Mononuclear cell (primary cell): ENCODE data around the gene LARGE1. TPM values are rescaled to one million over a fixed set of nuclear protein-coding genes. Genes with fewer than 3 reads are reported as not detected.

ENCODE experiments used
- H3K27me3 ChIP-seq: 2 replicates; pipeline ENCODE4 v1.6.0; 2011; ENCODE audit warnings: low read length, control low read depth; ENCODE audit not compliant: insufficient read depth
- H3K4me1 ChIP-seq: 2 replicates; pipeline ENCODE4 v1.5.1; 2011; ENCODE audit warnings: mild to moderate bottlenecking, low read length, control low read depth; ENCODE audit not compliant: insufficient read depth
- H3K4me3 ChIP-seq: 2 replicates; pipeline ENCODE4 v1.5.1; 2011; ENCODE audit warnings: mild to moderate bottlenecking, low read length, moderate library complexity
- H3K9me3 ChIP-seq: 2 replicates; pipeline ENCODE4 v1.5.1; 2011; ENCODE audit warnings: low read depth, mild to moderate bottlenecking, control low read depth, low read length
- total RNA-seq: library from RNA; depleted of rRNA; stranded (reverse); fragments of >200 nt; gene quantifications from one replicate; pipeline ENCODE4 v1.2.3, GENCODE V29; 2012

The LARGE1 gene
- total RNA-seq, 1 donor, result 3.9 TPM

GRCh38 chr22:33518405-33518804, 401.9 kb downstream of the LARGE1 start:
- no peaks in the 10 kb centered on the region for H3K9me3 ChIP-seq
- peaks cover 9% of the 10 kb centered on the region for H3K4me1 ChIP-seq
- no peaks in the 10 kb centered on the region for H3K27me3 ChIP-seq
- H3K4me3 ChIP-seq, result no peak overlapping the region

- H3K4me3 ChIP-seq, result no peak overlapping the region
- H3K9me3 ChIP-seq, result no peaks in the 10 kb centered on the region
- H3K4me1 ChIP-seq, result peaks cover 9% of the 10 kb centered on the region
- no peaks in the 10 kb centered on the region for H3K27me3 ChIP-seq
Measured at GRCh38 chr22:33515795-33516194, 404.5 kb downstream of the LARGE1 start.

- Histone ChIP-seq H3K4me3 (no peak overlapping the region), H3K9me3 (no peaks in the 10 kb centered on the region), H3K4me1 (no peaks in the 10 kb centered on the region), H3K27me3 (no peaks in the 10 kb centered on the region)
Measured at GRCh38 chr22:33513388-33514338, 406.6 kb downstream of the LARGE1 start.

- Histone ChIP-seq H3K9me3 (no peaks in the 10 kb centered on the region), H3K4me1 (no peaks in the 10 kb centered on the region), H3K4me3 (no peak overlapping the region), H3K27me3 (no peaks in the 10 kb centered on the region)
Measured at GRCh38 chr22:33512908-33513307, 407.4 kb downstream of the LARGE1 start.

- Histone ChIP-seq H3K9me3 (no peaks in the 10 kb centered on the region), H3K4me3 (no peak overlapping the region), H3K4me1 (no peaks in the 10 kb centered on the region), H3K27me3 (no peaks in the 10 kb centered on the region)
Measured at GRCh38 chr22:33510429-33510904, 409.8 kb downstream of the LARGE1 start.

- H3K27me3 ChIP-seq, result no peaks in the 10 kb centered on the region
- H3K9me3 ChIP-seq, result no peaks in the 10 kb centered on the region
- H3K4me3 ChIP-seq, result no peak overlapping the region
- no peaks in the 10 kb centered on the region for H3K4me1 ChIP-seq
Measured at GRCh38 chr22:33504941-33505625, 415.2 kb downstream of the LARGE1 start.

GRCh38 chr22:33496112-33496511, 424.2 kb downstream of the LARGE1 start:
- Histone ChIP-seq H3K4me3 (no peak overlapping the region), H3K4me1 (no peaks in the 10 kb centered on the region), H3K9me3 (no peaks in the 10 kb centered on the region), H3K27me3 (no peaks in the 10 kb centered on the region)

GRCh38 chr22:33493476-33494205, 426.6 kb downstream of the LARGE1 start:
- H3K9me3 ChIP-seq, result no peaks in the 10 kb centered on the region
- H3K27me3 ChIP-seq, result no peaks in the 10 kb centered on the region
- no peak overlapping the region for H3K4me3 ChIP-seq
- H3K4me1 ChIP-seq, result no peaks in the 10 kb centered on the region

- H3K9me3 ChIP-seq, result no peaks in the 10 kb centered on the region
- no peaks in the 10 kb centered on the region for H3K27me3 ChIP-seq
- H3K4me3 ChIP-seq, result no peak overlapping the region
- no peaks in the 10 kb centered on the region for H3K4me1 ChIP-seq
Measured at GRCh38 chr22:33492210-33492651, 428.0 kb downstream of the LARGE1 start.

- no peaks in the 10 kb centered on the region for H3K4me1 ChIP-seq
- H3K27me3 ChIP-seq, result no peaks in the 10 kb centered on the region
- H3K9me3 ChIP-seq, result no peaks in the 10 kb centered on the region
- H3K4me3 ChIP-seq, result no peak overlapping the region
Measured at GRCh38 chr22:33487041-33487716, 433.1 kb downstream of the LARGE1 start.

GRCh38 chr22:33481550-33481949, 438.7 kb downstream of the LARGE1 start:
- Histone ChIP-seq H3K4me1 (no peaks in the 10 kb centered on the region), H3K9me3 (no peaks in the 10 kb centered on the region), H3K27me3 (no peaks in the 10 kb centered on the region), H3K4me3 (no peak overlapping the region)

GRCh38 chr22:33477120-33478111, 442.9 kb downstream of the LARGE1 start:
- H3K4me1 ChIP-seq, result no peaks in the 10 kb centered on the region
- H3K9me3 ChIP-seq, result no peaks in the 10 kb centered on the region

GRCh38 chr22:33476716-33477115, 443.6 kb downstream of the LARGE1 start:
- Histone ChIP-seq H3K27me3 (no peaks in the 10 kb centered on the region), H3K4me3 (no peak overlapping the region), H3K9me3 (no peaks in the 10 kb centered on the region), H3K4me1 (no peaks in the 10 kb centered on the region)

More at GRCh38 chr22:33477120-33478111, 442.9 kb downstream of the LARGE1 start:
- Histone ChIP-seq H3K27me3 (no peaks in the 10 kb centered on the region), H3K4me3 (no peak overlapping the region)
